Psoas muscle (tissue), 8 donors: Measurements from ENCODE around the gene MTHFD1L. TPM values are rescaled to one million over a fixed set of nuclear protein-coding genes. Genes with fewer than 3 reads are reported as not detected.
A peak's percentile ranks its signal among the peaks of the same experiment; 100 is the strongest.

Experiments
- ATAC-seq, 4 donors: fragments of 200-7000 bp; cut with Tn5 transposase; one replicate each; pipeline ENCODE4 v1.9.1; 2020; ENCODE audit warnings: moderate library complexity in 3 of 4, mild to moderate bottlenecking in 2 of 4
- DNase-seq, 2 donors: peaks; one replicate each; pipeline ENCODE4 v3.0.0-alpha.2; 2020
- H3K27ac ChIP-seq: fragments of 200-600 bp; one replicate; pipeline ENCODE4 v1.8.0; 2022
- H3K27me3 ChIP-seq, 3 donors: fragments of 200-600 bp in 1 of 3; one replicate each; pipeline versions ENCODE4 v1.6.1 to v1.8.0; 2013 to 2022; ENCODE audit warnings: low read length in 2 of 3, mild to moderate bottlenecking in 2 of 3, moderate library complexity in 1 of 3; ENCODE audit not compliant: insufficient read depth in 3 of 3
- H3K36me3 ChIP-seq, 2 donors: fragments of 200-600 bp in 1 of 2; one replicate each; pipeline versions ENCODE4 v1.6.1 to v1.8.0; 2013 to 2022; ENCODE audit warnings: low read depth in 1 of 2, mild to moderate bottlenecking in 1 of 2, moderate library complexity in 1 of 2; ENCODE audit not compliant: insufficient read depth in 1 of 2
- H3K4me1 ChIP-seq: fragments of 200-600 bp; one replicate; pipeline ENCODE4 v1.8.0; 2022
- H3K4me3 ChIP-seq: fragments of 200-600 bp; one replicate; pipeline ENCODE4 v1.8.0; 2022; ENCODE audit warnings: mild to moderate bottlenecking
- H3K9me3 ChIP-seq: fragments of 200-600 bp; one replicate; pipeline ENCODE4 v1.8.0; 2022
- WGBS, 3 donors: extraction: QIAGEN DNeasy Blood & Tissue Kit; methylation state at CpG; one replicate each; pipeline versions ENCODE4 v1.1.6 to v1.1.7; 2013; 5-methylcytosine and 5-hydroxymethylcytosine counted together
- intact Hi-C, 2 donors: fragments of 100-400 bp; cut with DNase I; formaldehyde crosslinking; loops; one replicate each; pipeline versions ENCODE4 v1.11.0 to v1.14.2; 2022
- polyA plus RNA-seq, 3 donors: library from polyadenylated mRNA; stranded (reverse); fragments of 200-250 nt; gene quantifications; one replicate each; pipeline ENCODE4 v1.2.3, GENCODE V29; 2013
- total RNA-seq, 4 donors: library from RNA; stranded (reverse); fragmentation: NEBNext Ultra II Directional in 2 of 4; extraction: Animal tissue kit (Norgen Biotek cat#: 25700) in 2 of 4; gene quantifications; one replicate each; pipeline versions ENCODE4 v1.2.1 to v1.2.4, GENCODE V29; 2021 to 2023
- TF ChIP-seq, protein P1 (sequence below): fragments of 200-600 bp; IDR thresholded peaks from one replicate; pipeline ENCODE4 v1.8.0; 2022; ENCODE audit warnings: antibody characterized with exemption
- donor health status: healthy with polysubstance abuse.
- donor health status: DM: no; HTN: no; CAD: no; lungs with moderate emphysema.
- donor health status: Bipolar disorder and iron deficiency.
- donor health status: healthy.
- donor health status: DM: yes; HTN: yes; CAD: no.
- donor health status: DM: no; HTN: no; CAD: no.
- donor health status: DM: no; HTN: no; CAD: no.
- donor health status: DM: yes; HTN: yes; CAD: no.

The MTHFD1L gene
- total and polyA plus RNA-seq, 7 donors = 0.21 to 4.1 (median 1.1) TPM

DNA sequence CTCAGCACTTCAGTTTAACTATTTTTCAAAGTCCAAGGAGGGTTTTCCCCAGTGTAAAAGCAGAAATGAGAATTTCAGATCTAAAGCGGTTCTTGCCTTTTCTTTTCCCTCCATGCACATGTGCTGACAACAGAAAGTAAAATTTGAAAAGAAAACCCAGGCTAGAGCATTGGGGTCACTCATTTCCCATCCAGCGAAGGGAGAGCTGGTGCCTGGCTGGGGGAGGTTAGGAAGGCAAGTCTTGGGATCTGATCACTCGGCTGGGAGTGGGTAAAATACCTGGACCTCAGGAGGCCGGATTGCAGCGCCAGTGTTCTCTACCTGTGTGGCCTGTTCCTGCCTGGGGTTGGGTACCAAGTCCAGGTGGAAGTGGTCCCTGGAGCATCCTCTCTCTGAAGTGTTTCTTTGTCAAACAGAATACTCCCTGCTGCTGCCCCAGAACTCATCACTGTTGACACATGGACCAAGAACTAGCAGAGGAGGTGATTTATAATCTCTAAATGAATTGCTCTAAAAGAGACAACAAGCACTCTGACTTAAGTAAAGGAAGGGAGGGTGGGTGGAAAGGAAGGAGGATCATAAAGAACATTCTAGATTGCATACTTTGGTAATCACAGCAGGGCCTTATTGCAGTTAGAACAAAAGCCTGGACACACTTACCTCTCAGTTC lies 136.0 kb downstream of the MTHFD1L start:
- TF ChIP-seq, protein P1, sequence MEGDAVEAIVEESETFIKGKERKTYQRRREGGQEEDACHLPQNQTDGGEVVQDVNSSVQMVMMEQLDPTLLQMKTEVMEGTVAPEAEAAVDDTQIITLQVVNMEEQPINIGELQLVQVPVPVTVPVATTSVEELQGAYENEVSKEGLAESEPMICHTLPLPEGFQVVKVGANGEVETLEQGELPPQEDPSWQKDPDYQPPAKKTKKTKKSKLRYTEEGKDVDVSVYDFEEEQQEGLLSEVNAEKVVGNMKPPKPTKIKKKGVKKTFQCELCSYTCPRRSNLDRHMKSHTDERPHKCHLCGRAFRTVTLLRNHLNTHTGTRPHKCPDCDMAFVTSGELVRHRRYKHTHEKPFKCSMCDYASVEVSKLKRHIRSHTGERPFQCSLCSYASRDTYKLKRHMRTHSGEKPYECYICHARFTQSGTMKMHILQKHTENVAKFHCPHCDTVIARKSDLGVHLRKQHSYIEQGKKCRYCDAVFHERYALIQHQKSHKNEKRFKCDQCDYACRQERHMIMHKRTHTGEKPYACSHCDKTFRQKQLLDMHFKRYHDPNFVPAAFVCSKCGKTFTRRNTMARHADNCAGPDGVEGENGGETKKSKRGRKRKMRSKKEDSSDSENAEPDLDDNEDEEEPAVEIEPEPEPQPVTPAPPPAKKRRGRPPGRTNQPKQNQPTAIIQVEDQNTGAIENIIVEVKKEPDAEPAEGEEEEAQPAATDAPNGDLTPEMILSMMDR = no peak
- ATAC-seq = no peak
- no peak for DNase-seq
- WGBS, 3 donors = 86 to 92% (median 89%) methylated on average over 5 of the region's 5 CpGs
- no peak overlapping the region for H3K4me3 ChIP-seq
- H3K36me3 ChIP-seq = no peaks in the 10 kb centered on the region
- no peaks in the 10 kb centered on the region for H3K9me3 ChIP-seq
- no peaks in the 10 kb centered on the region for H3K4me1 ChIP-seq
- no peaks in the 10 kb centered on the region for H3K27me3 ChIP-seq
- no peak overlapping the region for H3K27ac ChIP-seq
- intact Hi-C loops = no loop called here

DNA sequence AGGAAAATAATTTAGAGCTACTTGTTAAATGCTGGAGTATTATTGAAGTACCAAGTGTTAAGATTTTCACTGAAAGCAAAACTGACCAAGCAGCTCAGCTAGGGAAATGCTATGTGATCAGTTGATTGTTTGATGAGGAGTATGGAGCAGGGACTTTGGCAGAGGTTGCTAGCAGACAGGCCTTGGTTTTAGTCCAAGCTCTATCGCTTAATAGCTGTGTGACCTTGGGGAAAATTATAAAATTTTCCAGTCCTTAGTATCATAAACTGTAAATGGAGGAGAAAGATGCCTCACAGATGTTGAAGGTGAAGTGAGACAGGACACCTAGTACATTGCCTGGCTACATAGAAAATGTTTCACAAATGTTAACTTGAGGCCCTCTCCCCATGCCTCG lies 136.6 kb downstream of the MTHFD1L start:
- Histone ChIP-seq H3K4me1 (no peaks in the 10 kb centered on the region), H3K27me3 (no peaks in the 10 kb centered on the region), H3K4me3 (no peak overlapping the region), H3K36me3 (no peaks in the 10 kb centered on the region), H3K9me3 (no peaks in the 10 kb centered on the region), H3K27ac (no peak overlapping the region)
- intact Hi-C loops = no loop called here
- TF ChIP-seq, protein P1 = no peak
- ATAC-seq = no peak
- DNase-seq = no peak
- WGBS, 3 donors = 50 to 63% (median 59%) methylated on average over 2 of the region's 2 CpGs

DNA sequence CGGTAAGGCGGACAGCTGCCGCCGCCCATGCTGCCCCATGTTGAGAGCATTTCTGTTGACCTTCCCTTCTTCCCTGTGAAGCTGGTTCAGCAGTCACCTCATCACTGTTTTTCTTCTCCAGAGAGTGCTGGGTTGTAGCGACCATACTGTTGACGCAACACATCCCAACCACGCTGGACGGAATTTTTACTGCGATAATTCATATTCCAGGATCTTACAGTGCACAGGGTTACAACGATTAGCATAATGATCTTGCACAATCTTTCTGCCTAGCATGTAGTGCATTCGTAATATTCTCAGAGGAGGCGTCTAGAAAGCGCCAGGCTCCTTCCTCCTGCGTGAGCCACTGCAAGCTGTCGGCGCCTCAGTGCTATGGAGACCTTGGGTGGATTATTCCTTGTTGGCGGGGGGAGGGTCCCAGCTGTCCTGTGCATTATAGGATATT lies 137.0 kb downstream of the MTHFD1L start:
- WGBS, 3 donors = 88 to 93% (median 90%) methylated on average over 17 of the region's 17 CpGs

DNA sequence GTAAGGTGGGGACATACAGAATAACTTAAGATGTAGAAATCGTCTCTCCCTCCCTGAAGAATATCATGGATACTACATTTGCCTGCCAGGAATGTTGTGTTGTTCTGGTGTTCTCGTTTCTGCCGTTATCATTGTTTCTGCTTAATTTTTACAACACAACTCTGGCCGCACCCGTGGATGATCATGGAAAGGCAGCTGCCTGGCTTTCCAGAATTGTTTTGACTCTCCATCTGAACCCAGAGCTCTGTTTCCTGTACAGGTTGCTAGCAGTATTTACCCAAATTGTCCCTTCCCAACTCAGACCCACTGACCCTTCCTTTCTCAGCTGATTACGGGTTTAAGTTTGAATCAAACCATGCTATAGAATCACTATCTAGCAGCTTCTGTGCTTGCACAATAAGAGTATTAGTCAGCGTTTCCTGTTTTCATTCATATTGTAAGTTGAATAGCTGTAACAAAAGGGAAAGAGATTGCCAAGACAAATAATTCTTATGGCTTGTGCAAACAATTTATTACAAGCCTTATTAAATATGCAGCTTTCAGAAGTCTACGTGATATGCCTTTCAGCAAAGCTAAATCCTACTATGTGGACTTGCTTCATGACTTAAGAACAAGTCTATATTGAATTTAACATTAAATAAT lies 139.0 kb downstream of the MTHFD1L start:
- DNase-seq (no peak), ATAC-seq (peak in 2 of 4 donors; percentile 32 to 67)
- no peaks in the 10 kb centered on the region for H3K36me3 ChIP-seq
- 23 to 33% (median 26%) methylated on average over 8 of the region's 8 CpGs for WGBS, 3 donors
- no peaks in the 10 kb centered on the region for H3K27me3 ChIP-seq
- no peaks in the 10 kb centered on the region for H3K9me3 ChIP-seq
- H3K4me1 ChIP-seq = no peaks in the 10 kb centered on the region
- peak overlapping the region; percentile 67 for H3K27ac ChIP-seq
- intact Hi-C loops = loop anchor here in 1 of 2 donors (5.0 kb wide), 1 partner anchor 112 kb away; no protein-coding TSS in a partner anchor
- no peak overlapping the region for H3K4me3 ChIP-seq
- TF ChIP-seq, protein P1 = no peak

More for the DNA sequence above, 137.0 kb downstream of the MTHFD1L start:
- TF ChIP-seq, protein P1 = no peak
- no peak overlapping the region for H3K27ac ChIP-seq
- intact Hi-C loops = no loop called here
- H3K9me3 ChIP-seq = no peaks in the 10 kb centered on the region
- no peaks in the 10 kb centered on the region for H3K4me1 ChIP-seq
- H3K36me3 ChIP-seq = no peaks in the 10 kb centered on the region
- no peak for DNase-seq
- no peaks in the 10 kb centered on the region for H3K27me3 ChIP-seq
- H3K4me3 ChIP-seq = no peak overlapping the region
- no peak for ATAC-seq
